ENCODE data around the gene RFX2. TPM values are rescaled to one million over a fixed set of nuclear protein-coding genes. Genes with fewer than 3 reads are reported as not detected.
"Not testable (repeated sequence)": the region's sequence is repeated elsewhere in the genome, so short reads cannot be mapped to it uniquely, and the experiment has no call there.

Gene RFX2
- total RNA-seq, 1 donor from 2014 or later, result 4.0 TPM

- intact Hi-C loops (cut with DNase I), result loop anchor here (1.0 to 2.0 kb wide), 2 partner anchors 34 to 250 kb away; no protein-coding TSS in a partner anchor
- no peak for DNase-seq (ENCODE audit: low spot score)
Observed at GRCh38 chr19:6022570-6023064, 87.7 kb downstream of the RFX2 start.

- intact Hi-C loops (cut with DNase I), result loop anchor here (1.0 to 2.0 kb wide), 2 partner anchors 34 to 249 kb away; no protein-coding TSS in a partner anchor
- peak; percentile 83 for DNase-seq (ENCODE audit: low spot score)
Observed at GRCh38 chr19:6021878-6022569, 88.3 kb downstream of the RFX2 start.

GRCh38 chr19:6020972-6021805 is 89.1 kb downstream of the RFX2 start:
- intact Hi-C loops (cut with DNase I), result no loop called here
- no peak for DNase-seq (ENCODE audit: low spot score)

GRCh38 chr19:6020166-6020882 is 90.0 kb downstream of the RFX2 start:
- no peak for DNase-seq (ENCODE audit: low spot score)

GRCh38 chr19:6018786-6019185 is 91.5 kb downstream of the RFX2 start:
- DNase-seq (ENCODE audit: low spot score), result no peak
- intact Hi-C loops (cut with DNase I), result no loop called here

More at GRCh38 chr19:6020166-6020882, 90.0 kb downstream of the RFX2 start:
- intact Hi-C loops (cut with DNase I), result no loop called here

GRCh38 chr19:6017576-6017975 is 92.7 kb downstream of the RFX2 start:
- intact Hi-C loops (cut with DNase I), result no loop called here
- no peak for DNase-seq (ENCODE audit: low spot score)

GRCh38 chr19:6015841-6016545 is 94.3 kb downstream of the RFX2 start:
- DNase-seq (ENCODE audit: low spot score), result no peak

GRCh38 chr19:6014551-6015135 is 95.7 kb downstream of the RFX2 start:
- DNase-seq (ENCODE audit: low spot score), result no peak
- intact Hi-C loops (cut with DNase I), result no loop called here

More at GRCh38 chr19:6015841-6016545, 94.3 kb downstream of the RFX2 start:
- intact Hi-C loops (cut with DNase I), result no loop called here

GRCh38 chr19:6012426-6013170 is 97.7 kb downstream of the RFX2 start:
- no peak for DNase-seq (ENCODE audit: low spot score)
- intact Hi-C loops (cut with DNase I), result no loop called here

- no peak for DNase-seq (ENCODE audit: low spot score)
- intact Hi-C loops (cut with DNase I), result no loop called here
Observed at GRCh38 chr19:6011794-6012193, 98.5 kb downstream of the RFX2 start.

GRCh38 chr19:6011206-6011605 is 99.1 kb downstream of the RFX2 start:
- intact Hi-C loops (cut with DNase I), result no loop called here
- DNase-seq (ENCODE audit: low spot score), result no peak

GRCh38 chr19:6010107-6010506 is 100.2 kb downstream of the RFX2 start:
- intact Hi-C loops (cut with DNase I), result no loop called here
- DNase-seq (ENCODE audit: low spot score), result no peak

- no peak for DNase-seq (ENCODE audit: low spot score)
- intact Hi-C loops (cut with DNase I), result no loop called here
Observed at GRCh38 chr19:6007866-6008265, 102.4 kb downstream of the RFX2 start.

GRCh38 chr19:6006896-6007295 is 103.4 kb downstream of the RFX2 start:
- DNase-seq (ENCODE audit: low spot score), result no peak
- intact Hi-C loops (cut with DNase I), result no loop called here

GRCh38 chr19:6006070-6006446 is 104.2 kb downstream of the RFX2 start:
- DNase-seq (ENCODE audit: low spot score); intact Hi-C loops (cut with DNase I): not testable (repeated sequence)

GRCh38 chr19:6005321-6006069 is 104.8 kb downstream of the RFX2 start:
- no peak for DNase-seq (ENCODE audit: low spot score)
- intact Hi-C loops (cut with DNase I), result no loop called here

- intact Hi-C loops (cut with DNase I), result no loop called here
- no peak for DNase-seq (ENCODE audit: low spot score)
Observed at GRCh38 chr19:6003976-6004375, 106.3 kb downstream of the RFX2 start.

- intact Hi-C loops (cut with DNase I), result no loop called here
- DNase-seq (ENCODE audit: low spot score), result no peak
Observed at GRCh38 chr19:6002591-6002990, 107.7 kb downstream of the RFX2 start.
